RCC 7860 (cell line): Measurements from ENCODE around the gene STX3.
A peak's percentile ranks its signal among the peaks of the same experiment; 100 is the strongest.
"Not testable (repeated sequence)": the region's sequence is repeated elsewhere in the genome, so short reads cannot be mapped to it uniquely, and the experiment has no call there.

ENCODE experiments used
- DNase-seq: peaks from one replicate; pipeline ENCODE4 v3.0.0-alpha.2; 2015; ENCODE audit warnings: low spot score
- FAIRE-seq: peaks from 2 replicates; lab custom pipeline; 2012; peaks lifted over from hg19 to GRCh38; lab: Jason Lieb, UNC

The STX3 gene

DNA sequence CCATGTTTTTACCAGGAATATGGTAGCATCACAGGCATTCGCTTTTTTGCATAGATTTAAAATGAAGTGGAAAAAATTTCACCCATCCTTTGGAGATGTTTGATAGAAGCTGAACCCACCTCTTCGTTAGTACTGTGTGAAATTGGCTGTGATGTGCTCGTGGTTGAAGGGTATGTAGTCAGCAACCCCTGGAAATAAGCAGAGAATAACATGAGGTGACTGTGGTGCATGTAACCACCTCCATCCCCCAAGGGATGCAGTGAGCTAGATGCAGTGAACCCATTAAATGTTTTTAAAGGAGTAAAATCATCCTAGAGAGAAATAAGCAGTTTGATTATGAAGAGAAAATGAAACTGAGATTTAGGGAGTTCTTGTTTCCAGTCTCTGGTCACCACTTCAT, 74.2 kb downstream of the STX3 start:
- no peak for DNase-seq
- no peak for FAIRE-seq

DNA sequence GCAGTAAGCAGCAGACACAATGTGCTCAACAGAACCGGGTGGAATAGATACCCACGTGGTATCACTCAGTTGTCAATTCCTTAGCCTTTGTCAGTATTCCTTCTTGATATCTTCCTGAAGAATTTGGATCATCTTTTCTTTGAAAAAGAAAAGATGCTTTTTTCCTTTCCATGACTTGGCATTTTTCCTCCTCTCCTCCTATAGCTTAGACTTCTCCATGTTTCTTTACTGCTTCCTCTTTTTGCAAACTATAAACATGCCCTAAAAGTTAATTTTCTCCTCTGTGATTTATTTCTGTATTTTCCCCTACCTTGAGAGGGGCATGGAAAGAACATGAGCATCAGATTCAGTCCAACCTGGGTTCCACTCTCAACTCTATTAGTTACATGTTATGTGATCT, 78.4 kb downstream of the STX3 start:
- DNase-seq (no peak), FAIRE-seq (no peak)

DNA sequence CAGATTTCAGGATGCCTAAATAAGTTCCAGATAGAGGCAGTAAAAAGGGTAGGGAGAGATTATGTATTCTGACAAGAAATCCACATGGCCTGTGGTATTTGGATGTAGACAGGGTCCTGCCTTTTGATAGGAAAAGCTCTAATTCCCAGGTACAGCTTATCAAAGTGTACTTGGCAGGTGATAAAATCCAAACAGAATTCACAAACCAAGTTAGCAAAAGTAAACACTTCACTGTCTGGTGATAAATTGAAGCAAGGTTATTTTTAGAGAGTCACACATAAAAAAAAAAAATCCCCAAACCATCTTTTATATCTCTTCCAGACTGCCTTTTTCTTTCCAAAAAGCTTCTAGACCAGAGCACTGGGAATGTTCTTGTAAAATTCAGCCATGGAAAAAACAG, 84.4 kb downstream of the STX3 start:
- DNase-seq (no peak), FAIRE-seq (no peak)

DNA sequence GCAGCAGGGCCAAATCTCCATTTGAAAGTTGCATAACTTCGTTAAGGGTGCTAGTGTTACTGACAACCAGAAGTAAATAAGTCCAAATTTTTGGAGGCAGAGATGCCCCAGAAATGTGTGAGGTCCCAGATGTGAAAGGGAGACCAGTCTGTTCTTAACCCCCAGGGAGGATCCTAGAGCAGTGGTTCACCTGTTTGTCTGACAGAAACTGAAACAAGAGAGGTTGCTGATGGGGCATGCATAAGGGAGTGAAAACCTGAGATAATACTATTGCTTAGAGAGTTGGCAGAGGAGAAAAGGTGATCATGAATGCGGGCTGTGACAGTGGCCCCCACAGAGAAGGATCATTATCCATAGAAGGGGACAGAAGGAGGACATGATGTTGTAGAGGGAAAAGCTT, 86.3 kb downstream of the STX3 start:
- no peak for FAIRE-seq
- no peak for DNase-seq

DNA sequence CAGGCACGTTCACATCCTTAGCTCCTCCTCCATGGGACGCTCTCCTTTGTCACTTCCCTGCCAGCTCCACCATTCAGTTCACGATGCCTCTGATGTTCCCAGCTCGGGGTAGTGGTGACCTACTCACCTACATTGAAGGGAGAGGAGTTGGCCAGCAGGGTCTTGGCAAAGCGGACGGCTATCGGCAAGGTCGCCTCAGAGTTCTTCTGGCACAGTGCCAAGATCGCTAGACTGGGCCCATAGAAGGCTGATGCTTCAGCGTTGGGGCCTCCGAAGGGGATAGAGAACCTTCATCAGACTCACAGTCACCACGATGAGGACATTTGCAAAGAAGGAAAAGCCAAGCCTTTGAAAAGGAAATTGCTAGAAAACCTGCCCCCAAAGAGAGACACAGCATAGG, 87.1 kb downstream of the STX3 start:
- FAIRE-seq, result no peak
- no peak for DNase-seq

DNA sequence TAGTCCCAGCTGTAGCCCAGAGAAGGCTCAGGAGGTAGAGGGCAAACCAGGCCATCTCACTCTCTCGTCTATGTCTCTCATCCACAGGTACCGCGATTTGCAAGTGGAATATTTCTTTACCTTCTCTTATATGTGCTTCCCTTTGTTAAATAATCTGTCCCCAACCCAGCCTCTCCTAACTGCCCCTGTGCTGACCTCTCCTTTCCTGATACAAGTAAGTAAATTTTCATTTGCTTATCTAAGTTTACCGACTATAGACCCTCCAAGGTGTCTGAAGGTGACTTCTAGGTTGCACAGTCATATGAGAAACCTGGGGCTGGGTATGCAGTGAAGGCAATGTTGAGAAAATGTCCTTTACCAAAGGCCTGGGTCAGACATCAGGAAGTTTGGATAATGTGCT, 90.2 kb downstream of the STX3 start, which contains the start of gene CBLIF:
Gene CBLIF, minus strand, starts transcription at position 101 of the 400 bp plus-strand sequence. Its CDS starts 46 bp downstream, at position 55.
- DNase-seq, result no peak
- no peak for FAIRE-seq

DNA sequence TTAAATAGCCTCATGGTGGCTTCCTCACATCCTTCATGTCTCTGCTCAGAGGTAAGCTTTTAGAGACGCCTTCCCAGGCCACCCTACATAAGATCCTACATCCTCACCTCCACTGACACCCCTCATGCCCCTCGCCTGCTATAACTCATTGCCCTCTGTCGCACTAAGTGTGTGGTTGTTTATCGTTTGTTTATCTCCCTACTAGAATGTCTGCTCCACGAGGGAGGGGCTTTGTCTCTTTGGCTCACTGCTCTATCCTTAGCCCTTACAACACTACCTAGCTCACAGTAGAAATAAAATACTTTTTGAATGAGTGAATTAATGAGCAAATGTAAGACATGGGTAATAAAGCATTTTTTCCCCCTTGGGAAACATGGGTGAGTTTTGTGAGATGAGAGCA, 91.4 kb downstream of the STX3 start:
- DNase-seq, result no peak
- FAIRE-seq, result no peak

DNA sequence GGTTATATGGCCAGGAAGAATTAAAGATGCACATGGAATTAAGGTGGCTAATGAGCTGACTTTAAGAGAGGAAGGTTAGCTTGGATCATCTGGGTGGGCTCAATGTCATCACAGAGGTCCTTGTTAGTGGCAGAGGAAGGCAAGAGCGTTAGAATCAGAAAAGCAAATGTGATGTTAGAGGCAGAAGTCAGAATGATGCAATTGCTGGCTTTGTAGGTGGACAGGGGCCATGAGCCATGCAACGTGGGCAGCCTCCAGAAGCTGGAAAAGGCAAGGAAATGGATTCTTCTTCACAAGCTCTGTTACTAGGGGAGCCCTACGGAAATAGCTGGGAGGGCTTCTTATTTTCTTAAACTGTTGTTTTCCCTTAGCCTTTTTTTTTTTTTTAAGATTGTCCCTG, 92.5 kb downstream of the STX3 start:
- FAIRE-seq, result no peak

DNA sequence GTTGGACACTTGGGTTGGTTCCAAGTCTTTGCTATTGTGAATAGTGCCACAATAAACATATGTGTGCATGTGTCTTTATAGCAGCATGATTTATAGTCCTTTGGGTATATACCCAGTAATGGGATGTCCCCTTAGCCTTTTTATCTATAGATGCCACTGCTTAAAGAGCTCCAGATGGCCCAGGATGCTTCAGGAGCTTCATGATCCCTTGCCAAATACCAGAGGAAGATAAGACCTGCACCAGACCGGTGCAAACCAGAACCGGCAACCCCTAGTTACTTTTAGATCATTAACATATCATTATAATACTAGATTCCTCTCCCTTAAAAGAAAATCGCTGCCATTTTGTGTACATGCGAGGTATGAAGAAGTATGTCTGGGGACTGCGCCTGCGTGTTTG, 93.3 kb downstream of the STX3 start:
- DNase-seq, FAIRE-seq: not testable (repeated sequence)

More for the DNA sequence above, 92.5 kb downstream of the STX3 start:
- DNase-seq, result no peak

DNA sequence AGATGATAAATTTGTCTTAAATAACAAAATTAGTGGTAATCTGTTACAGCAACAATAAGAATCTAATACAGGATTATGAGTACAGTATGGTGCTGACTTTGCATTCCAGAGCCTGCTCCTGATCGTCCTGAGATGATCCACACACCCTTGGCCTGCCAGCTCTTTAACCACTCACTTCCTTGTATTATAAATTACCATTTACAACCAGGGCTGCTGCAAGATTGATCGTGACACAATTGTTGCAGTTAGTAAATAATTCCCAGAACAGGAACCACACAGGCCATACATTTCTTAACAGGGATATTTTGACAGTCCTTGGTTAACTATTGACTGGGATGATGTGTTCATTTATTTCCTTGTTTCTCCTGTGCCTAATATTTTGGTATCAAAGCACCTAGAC, 94.0 kb downstream of the STX3 start:
- peak; percentile 94 for FAIRE-seq
- peak; percentile 64 for DNase-seq

DNA sequence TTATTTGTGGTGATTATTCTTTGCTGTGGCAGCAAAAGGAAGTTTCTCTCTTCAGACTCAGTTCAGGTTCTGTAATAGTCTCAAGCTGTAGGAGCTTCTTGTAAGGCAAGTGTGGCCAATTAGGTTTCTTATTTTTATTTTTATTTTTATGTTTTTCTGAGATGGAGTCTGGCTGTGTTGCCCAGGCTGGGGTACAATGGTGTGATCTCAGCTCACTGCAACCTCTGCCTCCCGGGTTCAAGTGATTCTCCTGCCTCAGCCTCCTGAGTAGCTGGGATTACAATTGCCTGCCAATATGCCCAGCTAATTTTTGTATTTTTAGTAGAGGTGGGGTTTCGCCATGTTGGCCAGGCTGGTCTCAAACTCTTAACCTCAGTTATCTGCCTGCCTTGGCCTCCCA, 94.4 kb downstream of the STX3 start:
- not testable (repeated sequence) for DNase-seq, FAIRE-seq

DNA sequence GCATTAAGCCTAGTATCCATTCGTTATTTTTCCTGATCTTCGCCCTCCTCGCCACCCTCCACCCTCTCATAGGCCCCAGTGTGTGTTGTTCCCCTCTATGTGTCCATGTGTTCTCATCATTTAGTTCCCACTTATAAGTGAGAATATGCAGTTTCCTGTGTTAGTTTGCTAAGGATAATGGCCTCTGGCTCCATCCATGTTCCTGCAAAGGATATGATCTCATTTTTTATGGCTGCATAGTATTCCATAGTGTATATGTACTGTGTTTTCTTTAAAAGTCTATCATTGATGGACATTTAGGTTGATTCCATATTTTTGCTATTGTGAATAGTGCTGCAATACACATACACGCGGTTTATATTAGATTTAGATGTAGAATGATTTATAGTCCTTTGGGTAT, 96.2 kb downstream of the STX3 start:
- FAIRE-seq, DNase-seq: not testable (repeated sequence)

DNA sequence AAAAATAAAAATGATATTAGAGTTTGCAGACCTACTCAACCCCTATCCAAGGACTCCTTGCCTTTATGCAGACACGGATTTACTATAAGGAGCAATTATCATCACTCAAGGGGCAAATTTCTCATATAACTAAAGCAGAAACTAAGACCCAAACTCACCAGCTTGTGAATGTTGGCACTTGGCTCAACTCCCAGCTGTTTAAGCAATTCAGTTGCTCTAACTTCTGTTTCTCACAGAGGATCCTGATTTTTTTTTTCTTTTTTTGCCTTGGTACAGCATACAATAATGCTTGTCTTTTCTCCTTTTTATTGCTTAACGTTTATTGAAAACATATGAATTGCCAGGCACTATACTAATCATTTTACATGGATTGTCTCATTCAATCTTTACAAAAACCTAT, 99.7 kb downstream of the STX3 start:
- FAIRE-seq (no peak), DNase-seq (no peak)
